Left lung (tissue), 10 donors: Measurements from ENCODE around the gene COL21A1. TPM values are rescaled to one million over a fixed set of nuclear protein-coding genes. Genes with fewer than 3 reads are reported as not detected.

Experiments
- ATAC-seq: fragments of 200-7000 bp; cut with Tn5 transposase; one replicate; pipeline ENCODE4 v1.9.1; 2020; ENCODE audit warnings: moderate library complexity
- DNase-seq, 4 donors: peaks; one replicate each; pipeline ENCODE4 v3.0.0-alpha.2; 2013 to 2020
- H3K27ac ChIP-seq, 2 donors: fragments of 200-600 bp; sonication (generic) in 1 of 2; one replicate each; pipeline versions ENCODE4 v1.5.0 to v1.8.0; 2020 to 2021
- H3K27me3 ChIP-seq, 2 donors: fragments of 200-600 bp; sonication (generic) in 1 of 2; one replicate each; pipeline versions ENCODE4 v1.5.0 to v1.8.0; 2020 to 2021
- H3K36me3 ChIP-seq, 2 donors: fragments of 200-600 bp; sonication (generic) in 1 of 2; one replicate each; pipeline versions ENCODE4 v1.5.0 to v1.8.0; 2020 to 2021
- H3K4me1 ChIP-seq, 2 donors: fragments of 200-600 bp; one replicate each; pipeline ENCODE4 v1.8.0; 2021
- H3K4me3 ChIP-seq, 2 donors: fragments of 200-600 bp; sonication (generic) in 1 of 2; one replicate each; pipeline versions ENCODE4 v1.5.0 to v1.8.0; 2020 to 2021; ENCODE audit warnings: mild to moderate bottlenecking in 1 of 2
- H3K9me3 ChIP-seq, 2 donors: fragments of 200-600 bp; sonication (generic) in 1 of 2; one replicate each; pipeline versions ENCODE4 v1.5.0 to v1.8.0; 2020 to 2021
- CTCF ChIP-seq, 2 donors: fragments of 200-600 bp; sonication (generic) in 1 of 2; IDR thresholded peaks; one replicate each; pipeline versions ENCODE4 v1.5.0 to v1.8.0; 2021; ENCODE audit warnings: antibody characterized with exemption in 2 of 2
- intact Hi-C, 2 donors: fragments of 100-400 bp; cut with DNase I; formaldehyde crosslinking; loops; one replicate each; pipeline versions ENCODE4 v1.11.2 to v1.14.2; 2022
- polyA plus RNA-seq, 6 donors: library from polyadenylated mRNA; unstranded; fragments of 120-200 nt; gene quantifications; one replicate each; pipeline ENCODE4 v1.2.1, GENCODE V29; 2013; ENCODE audit not compliant: insufficient read length in 6 of 6
- total RNA-seq, 2 donors: library from RNA; stranded (reverse); fragmentation: NEBNext Ultra II Directional; extraction: Animal tissue kit (Norgen Biotek cat#: 25700); gene quantifications; one replicate each; pipeline ENCODE4 v1.2.1, GENCODE V29; 2021
- donor health status: DM: no; HTN: yes; CAD: no.
- donor health status: DM: no; HTN: no; CAD: no.

Gene COL21A1
- total and polyA plus RNA-seq, 8 donors: 6.6 to 190 (median 151) TPM

GRCh38 chr6:56172144-56172543, 75.2 kb downstream of the COL21A1 start:
- intact Hi-C loops: no loop called here
- H3K27ac ChIP-seq: no peak overlapping the region
- ATAC-seq (no peak), DNase-seq (no peak)
- H3K4me3 ChIP-seq: no peak overlapping the region
- H3K9me3 ChIP-seq: peaks cover 5 to 59% of the 10 kb centered on the region in 2 donors
- H3K36me3 ChIP-seq: no peaks in the 10 kb centered on the region
- no peak for TF ChIP-seq CTCF (IDR thresholded peaks at IDR 0.05)
- no peaks in the 10 kb centered on the region for H3K27me3 ChIP-seq
- H3K4me1 ChIP-seq: no peaks in the 10 kb centered on the region

GRCh38 chr6:56169366-56169765, 78.0 kb downstream of the COL21A1 start:
- ATAC-seq: no peak
- intact Hi-C loops: no loop called here
- TF ChIP-seq CTCF (IDR thresholded peaks at IDR 0.05): no peak
- no peaks in the 10 kb centered on the region for H3K36me3 ChIP-seq
- no peak overlapping the region for H3K4me3 ChIP-seq
- DNase-seq: no peak
- H3K27me3 ChIP-seq: no peaks in the 10 kb centered on the region
- no peak overlapping the region for H3K27ac ChIP-seq
- H3K4me1 ChIP-seq: no peaks in the 10 kb centered on the region
- H3K9me3 ChIP-seq: peaks cover 5 to 43% of the 10 kb centered on the region in 2 donors

GRCh38 chr6:56168596-56168995, 78.8 kb downstream of the COL21A1 start:
- intact Hi-C loops: no loop called here

GRCh38 chr6:56162081-56162480, 85.3 kb downstream of the COL21A1 start:
- H3K36me3 ChIP-seq: no peaks in the 10 kb centered on the region
- no peak overlapping the region for H3K4me3 ChIP-seq
- H3K27ac ChIP-seq: no peak overlapping the region
- H3K9me3 ChIP-seq: peaks cover 0 to 2% of the 10 kb centered on the region in 2 donors
- no peaks in the 10 kb centered on the region for H3K27me3 ChIP-seq
- DNase-seq (no peak), ATAC-seq (no peak)
- H3K4me1 ChIP-seq: no peaks in the 10 kb centered on the region
- intact Hi-C loops: no loop called here
- TF ChIP-seq CTCF (IDR thresholded peaks at IDR 0.05): no peak

More at GRCh38 chr6:56168596-56168995, 78.8 kb downstream of the COL21A1 start:
- no peaks in the 10 kb centered on the region for H3K36me3 ChIP-seq
- no peak overlapping the region for H3K4me3 ChIP-seq
- DNase-seq: no peak
- peaks cover 5 to 38% of the 10 kb centered on the region in 2 donors for H3K9me3 ChIP-seq
- H3K27me3 ChIP-seq: no peaks in the 10 kb centered on the region
- TF ChIP-seq CTCF (IDR thresholded peaks at IDR 0.05): no peak
- no peak overlapping the region for H3K27ac ChIP-seq
- no peaks in the 10 kb centered on the region for H3K4me1 ChIP-seq
- ATAC-seq: no peak

GRCh38 chr6:56160489-56160888, 86.9 kb downstream of the COL21A1 start:
- no peaks in the 10 kb centered on the region for H3K4me1 ChIP-seq
- H3K36me3 ChIP-seq: no peaks in the 10 kb centered on the region
- H3K27me3 ChIP-seq: no peaks in the 10 kb centered on the region
- no peak overlapping the region for H3K27ac ChIP-seq
- no peak overlapping the region for H3K4me3 ChIP-seq
- H3K9me3 ChIP-seq: peaks cover 0 to 2% of the 10 kb centered on the region in 2 donors
- DNase-seq (no peak), ATAC-seq (no peak)
- intact Hi-C loops: no loop called here
- no peak for TF ChIP-seq CTCF (IDR thresholded peaks at IDR 0.05)
